Measurements from ENCODE around the gene ITGB1BP1. TPM values are rescaled to one million over a fixed set of nuclear protein-coding genes. Genes with fewer than 3 reads are reported as not detected.

The ITGB1BP1 gene
- total and polyA plus RNA-seq, 9 of the 15 experiments (the other 6 are each of a cell fraction or from before 2014, with no cell fraction given), result 37.8 to 95.3 (median 50.4) TPM

DNA sequence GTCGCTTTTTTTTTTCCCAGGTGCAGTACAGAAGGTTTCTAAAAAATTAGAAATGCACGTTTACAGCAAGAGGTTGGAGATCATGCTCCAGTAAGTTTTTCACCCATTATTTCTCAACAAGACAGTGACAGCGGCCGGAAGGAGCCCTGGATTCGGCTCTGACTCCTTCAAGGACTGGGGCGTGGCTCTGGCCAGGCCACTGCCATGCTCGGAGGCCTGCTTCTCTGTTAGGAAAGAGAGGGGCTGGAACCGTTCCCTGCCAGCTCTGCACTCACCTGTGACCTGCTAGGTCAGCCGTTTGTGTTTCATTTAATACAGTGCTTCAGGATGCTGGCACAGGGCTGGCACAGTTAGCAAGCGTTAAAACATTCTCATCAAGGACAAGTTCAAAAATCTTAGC lies 44.4 kb upstream of the ITGB1BP1 start:
- DNase-seq (ENCODE audit: extremely low read depth in 1 of 4, low spot score in 3 of 4) (no peak), ATAC-seq (no peak), FAIRE-seq (no peak)
- ChIA-PET POLR2A (no interaction called here), CTCF (ENCODE audit: low intra/inter-chr PET ratio) (interaction anchor here (0.6 kb wide), 1 partner anchor 992 kb away, joined by 5 read pairs; no protein-coding TSS in a partner anchor)
- H3K9me3 ChIP-seq (replicated peaks; ENCODE audit: control insufficient read depth, insufficient read depth, low read depth, low read length), result no peaks in the 10 kb centered on the region
- peaks cover 70% of the 10 kb centered on the region for H3K36me3 ChIP-seq (ENCODE audit: control insufficient read depth, insufficient read depth, low read length)
- no peaks in the 10 kb centered on the region for H3K27me3 ChIP-seq (ENCODE audit: control insufficient read depth in 2 of 2, insufficient read depth in 2 of 2, low read length in 2 of 2)
- TF ChIP-seq MTA1 (IDR thresholded peaks at IDR 0.05; ENCODE audit: borderline replicate concordance) (no peak), SIRT6 (IDR thresholded peaks at IDR 0.05; ENCODE audit: low read depth, low read length) (no peak), RFX1 (IDR thresholded peaks at IDR 0.05) (no peak), RREB1 (CRISPR knock-in tag; IDR thresholded peaks at IDR 0.05) (no peak), BDP1 (IDR thresholded peaks at IDR 0.05; ENCODE audit: insufficient read depth, insufficient read length) (no peak), ZNF76 (CRISPR knock-in tag; IDR thresholded peaks at IDR 0.05; ENCODE audit: borderline replicate concordance) (no peak), PHF20 (IDR thresholded peaks at IDR 0.05; ENCODE audit: partially characterized antibody) (no peak)
- no peaks in the 10 kb centered on the region for H3K79me2 ChIP-seq (ENCODE audit: control insufficient read depth, insufficient read depth, low read length)
- H3K9ac ChIP-seq (ENCODE audit: insufficient read depth in 1 of 2, low read depth in 2 of 2, low read length in 2 of 2), result no peak overlapping the region
- no peak overlapping the region for H3K4me2 ChIP-seq (ENCODE audit: insufficient read depth, low read length)
- H3K4me1 ChIP-seq (replicated peaks in 1 of 2; ENCODE audit: control insufficient read depth in 2 of 2, insufficient read depth in 2 of 2, low read length in 2 of 2), result peaks cover 0 to 4% of the 10 kb centered on the region in 2 experiments; a peak in 1 of 5 replicates
- H2AFZ ChIP-seq (ENCODE audit: low read depth, low read length), result no peak overlapping the region
- H3K27ac ChIP-seq (ENCODE audit: extremely low read depth, low read depth, low read length), result no peak overlapping the region
- no peaks in the 10 kb centered on the region for H3K9me1 ChIP-seq (ENCODE audit: control insufficient read depth, insufficient read depth, low read length)
- no peak overlapping the region for H3K4me3 ChIP-seq
- in situ Hi-C loops (cut with MboI), result no loop called here
- intact Hi-C loops (cut with micrococcal nuclease), result no loop called here
- WGBS (ENCODE audit: insufficient coverage, low coverage, missing lambda C conversion rate), result 87% methylated on average over 9 of the region's 10 CpGs
- no peaks in the 10 kb centered on the region for H4K20me1 ChIP-seq (replicated peaks; ENCODE audit: control insufficient read depth, insufficient read depth, low read length)
- BruUV-seq (replicated peaks), result no TSS peak
